HG03378 (cell line): ENCODE results near the gene ADGRL3.
"Not testable (repeated sequence)": the region's sequence is repeated elsewhere in the genome, so short reads cannot be mapped to it uniquely, and the experiment has no call there.

Experiments
- ATAC-seq: cut with Tn5 transposase; IDR thresholded peaks from one replicate; pipeline ENCODE4 v1.9.1; 2021; ENCODE audit warnings: mild to moderate bottlenecking, moderate library complexity; ENCODE audit not compliant: unreplicated experiment

Gene ADGRL3

GRCh38 chr4:61716426-61716825, 516.3 kb downstream of the ADGRL3 start:
- no peak for ATAC-seq

GRCh38 chr4:61723492-61723891, 523.4 kb downstream of the ADGRL3 start:
- ATAC-seq = no peak

GRCh38 chr4:61727286-61727685, 527.2 kb downstream of the ADGRL3 start:
- no peak for ATAC-seq

GRCh38 chr4:61734409-61734808, 534.3 kb downstream of the ADGRL3 start:
- no peak for ATAC-seq

GRCh38 chr4:61739887-61740286, 539.8 kb downstream of the ADGRL3 start:
- ATAC-seq = no peak

- ATAC-seq = no peak
Measured at GRCh38 chr4:61740886-61741285, 540.8 kb downstream of the ADGRL3 start.

- no peak for ATAC-seq
Measured at GRCh38 chr4:61741327-61742096, 541.4 kb downstream of the ADGRL3 start.

GRCh38 chr4:61750810-61751209, 550.7 kb downstream of the ADGRL3 start:
- no peak for ATAC-seq

GRCh38 chr4:61752617-61753016, 552.5 kb downstream of the ADGRL3 start:
- ATAC-seq = no peak

- no peak for ATAC-seq
Measured at GRCh38 chr4:61753739-61754138, 553.6 kb downstream of the ADGRL3 start.

GRCh38 chr4:61756937-61757336, 556.8 kb downstream of the ADGRL3 start:
- not testable (repeated sequence) for ATAC-seq

- ATAC-seq = not testable (repeated sequence)
Measured at GRCh38 chr4:61757983-61758382, 557.9 kb downstream of the ADGRL3 start.

- ATAC-seq = not testable (repeated sequence)
Measured at GRCh38 chr4:61758596-61758995, 558.5 kb downstream of the ADGRL3 start.

GRCh38 chr4:61759245-61759644, 559.1 kb downstream of the ADGRL3 start:
- ATAC-seq = not testable (repeated sequence)

- ATAC-seq = not testable (repeated sequence)
Measured at GRCh38 chr4:61759885-61760284, 559.8 kb downstream of the ADGRL3 start.

GRCh38 chr4:61760820-61761219, 560.7 kb downstream of the ADGRL3 start:
- no peak for ATAC-seq

GRCh38 chr4:61762722-61763627, 562.8 kb downstream of the ADGRL3 start:
- ATAC-seq = no peak

- ATAC-seq = no peak
Measured at GRCh38 chr4:61763682-61764081, 563.6 kb downstream of the ADGRL3 start.

GRCh38 chr4:61764090-61764489, 564.0 kb downstream of the ADGRL3 start:
- ATAC-seq = not testable (repeated sequence)

- ATAC-seq = not testable (repeated sequence)
Measured at GRCh38 chr4:61769444-61770167, 569.5 kb downstream of the ADGRL3 start.

GRCh38 chr4:61770456-61770855, 570.3 kb downstream of the ADGRL3 start:
- ATAC-seq = no peak
